HG03095 (cell line): ENCODE results near the gene PTGIS.

ENCODE experiments used
- ATAC-seq: cut with Tn5 transposase; IDR thresholded peaks from one replicate; pipeline ENCODE4 v1.9.1; 2021; ENCODE audit warnings: moderate library complexity; ENCODE audit not compliant: unreplicated experiment

Gene PTGIS

DNA sequence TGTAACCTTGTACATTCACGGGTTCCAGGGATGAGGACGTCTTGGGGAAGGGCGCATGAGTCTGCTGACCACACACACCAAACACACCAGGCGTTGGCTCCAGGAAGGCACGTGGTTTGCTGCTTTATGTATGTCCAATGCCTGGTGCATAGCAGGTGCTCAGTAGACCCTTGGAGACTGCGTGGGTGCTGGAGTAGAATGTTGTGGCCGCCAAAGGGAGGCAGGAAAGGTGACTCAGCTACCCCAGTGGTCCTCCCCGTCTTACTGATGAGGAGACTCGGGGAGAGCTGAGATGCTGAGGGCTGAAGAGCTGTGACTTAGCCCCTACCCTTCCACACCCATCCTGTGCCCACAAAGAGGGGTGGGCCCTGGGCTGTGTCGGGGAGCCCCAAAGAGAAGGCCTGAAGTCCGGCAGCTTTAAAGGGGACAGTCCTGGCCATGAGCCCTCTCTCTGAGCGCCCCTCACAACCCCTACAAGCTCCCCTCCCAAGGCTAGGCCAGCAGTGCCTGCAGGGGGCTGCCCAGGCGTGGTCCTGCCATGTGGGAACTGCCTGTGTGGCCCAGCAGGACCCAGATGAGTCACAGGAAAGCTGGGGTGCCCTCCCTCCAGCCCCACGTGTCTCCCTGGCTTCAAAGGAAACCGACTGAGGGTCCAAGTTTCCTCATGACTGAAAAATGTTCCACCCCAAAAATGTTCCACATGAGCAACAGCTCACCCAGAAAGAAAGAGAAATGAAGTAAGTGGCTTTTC lies 28.0 kb upstream of the PTGIS start:
- ATAC-seq: no peak

DNA sequence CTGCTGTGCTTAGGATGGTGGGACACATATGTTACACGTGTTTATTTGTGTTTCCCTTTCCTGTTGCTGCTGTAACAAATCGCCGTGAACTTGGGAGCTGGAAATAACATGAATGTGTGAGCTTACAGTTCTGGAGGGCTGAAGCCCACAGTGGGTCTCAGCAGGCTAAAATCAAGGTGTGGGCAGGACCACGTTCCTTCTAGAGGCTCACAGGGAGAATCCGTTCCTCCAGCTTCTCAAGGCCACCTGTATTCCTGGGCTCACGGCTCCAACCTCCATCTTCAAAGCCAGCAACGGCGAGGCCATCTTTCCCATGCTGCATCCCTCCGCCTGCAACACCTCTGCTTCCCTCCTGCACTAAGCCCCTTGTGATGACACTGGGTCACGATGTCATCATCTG lies 27.4 kb upstream of the PTGIS start:
- ATAC-seq: no peak

DNA sequence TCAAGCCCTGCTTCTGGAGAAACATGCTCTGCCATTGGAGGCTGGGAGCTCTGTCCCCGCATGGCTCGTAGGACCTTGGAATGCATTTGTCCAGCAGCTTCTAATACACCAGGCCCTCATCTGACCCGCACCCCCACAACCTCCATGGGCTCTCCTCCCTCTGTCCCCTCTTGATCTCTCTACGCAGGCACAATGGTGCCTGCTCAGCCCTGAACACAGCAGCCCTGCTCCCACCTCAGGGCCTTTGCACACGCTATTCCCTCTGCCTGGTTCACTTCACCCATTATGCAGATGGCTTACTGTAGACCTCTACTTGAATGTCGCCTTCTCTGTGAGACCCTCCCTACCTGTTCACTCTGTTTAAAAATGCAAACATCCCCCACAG lies 27.0 kb upstream of the PTGIS start:
- ATAC-seq: no peak

DNA sequence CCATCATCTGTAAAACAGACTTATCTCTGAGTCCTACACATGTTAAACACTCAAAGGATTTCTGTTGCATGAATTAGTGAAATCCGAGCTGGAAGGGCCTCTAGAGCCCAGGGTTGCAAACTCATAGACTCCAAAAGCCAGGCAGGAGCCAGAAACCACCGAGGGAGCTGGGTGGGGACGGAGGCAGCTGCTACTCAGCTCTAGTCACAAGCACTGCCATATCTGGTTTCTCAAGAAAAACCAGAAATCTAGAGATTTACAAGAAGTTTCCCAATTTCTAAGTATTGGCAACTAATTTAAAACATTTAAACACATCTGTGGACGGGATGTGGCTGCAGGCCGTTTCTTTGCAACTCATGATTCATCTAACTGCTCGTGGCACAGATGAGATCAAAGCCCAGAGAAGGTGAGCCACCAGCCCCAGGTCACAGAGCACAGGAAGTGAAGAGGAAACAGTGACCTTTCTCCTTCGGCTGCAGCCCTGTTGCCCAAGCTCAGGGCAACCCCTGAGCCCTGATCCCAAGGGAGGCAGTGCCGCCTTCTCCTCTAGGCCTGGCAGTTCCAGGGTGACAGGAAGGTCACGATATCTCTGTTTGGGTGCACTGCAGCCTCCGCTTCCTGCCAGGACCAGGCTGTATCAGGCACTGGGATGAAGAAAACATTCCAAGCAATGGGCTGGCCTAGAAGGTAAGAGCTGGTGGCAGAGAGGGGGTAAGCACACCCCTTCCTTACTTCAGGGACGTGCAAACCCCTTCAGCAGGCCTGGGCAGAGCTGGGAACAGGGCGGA lies 26.4 kb upstream of the PTGIS start:
- no peak for ATAC-seq

DNA sequence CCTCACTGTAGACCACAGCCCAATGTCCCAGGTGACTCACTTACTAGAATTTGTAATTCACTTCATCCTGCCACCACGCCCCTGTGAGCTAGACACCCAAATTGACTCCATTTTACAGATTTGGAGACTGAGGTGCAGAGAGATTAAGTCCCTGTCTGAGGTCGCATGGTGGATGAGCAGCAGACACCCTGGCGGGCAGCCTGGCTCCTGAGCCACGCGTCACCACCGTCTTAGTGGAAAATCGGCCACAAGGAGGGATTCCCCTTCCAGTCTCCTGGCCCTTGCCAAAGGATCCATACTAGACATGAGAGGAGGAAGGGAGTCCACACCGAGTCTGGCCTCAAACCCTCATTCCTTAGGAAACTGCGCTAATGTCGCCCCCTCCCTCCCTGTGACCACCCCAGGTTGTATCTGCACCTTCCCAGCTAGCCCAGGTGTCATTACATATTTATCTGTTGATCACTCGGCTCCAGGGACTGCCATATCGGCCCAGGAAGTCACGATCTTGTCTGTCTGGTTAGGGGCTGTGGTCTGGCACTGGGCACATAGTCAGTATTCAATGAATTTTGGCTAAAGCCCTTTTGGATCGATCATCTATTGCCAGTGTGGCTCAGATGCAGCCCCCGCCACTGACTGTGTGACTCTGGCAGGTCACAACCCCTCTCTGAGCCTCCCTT lies 25.7 kb upstream of the PTGIS start:
- ATAC-seq: no peak

DNA sequence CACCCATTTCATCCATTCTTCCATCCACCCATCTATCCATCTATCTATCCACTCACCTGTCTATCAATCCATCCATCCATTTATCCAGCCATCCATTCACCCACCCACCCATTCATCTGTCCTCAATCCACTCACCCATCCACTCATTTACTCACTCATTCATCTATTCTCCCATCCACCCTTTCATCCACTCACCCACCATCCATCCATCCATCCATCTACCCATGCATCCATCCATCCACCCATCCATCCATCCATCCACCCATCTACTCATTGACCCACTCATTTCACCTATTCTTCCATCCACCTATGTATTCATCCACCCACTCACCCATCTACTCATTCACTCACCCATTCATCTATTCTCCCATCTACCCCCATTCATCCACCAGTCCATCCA lies 24.2 kb upstream of the PTGIS start:
- ATAC-seq: no peak

DNA sequence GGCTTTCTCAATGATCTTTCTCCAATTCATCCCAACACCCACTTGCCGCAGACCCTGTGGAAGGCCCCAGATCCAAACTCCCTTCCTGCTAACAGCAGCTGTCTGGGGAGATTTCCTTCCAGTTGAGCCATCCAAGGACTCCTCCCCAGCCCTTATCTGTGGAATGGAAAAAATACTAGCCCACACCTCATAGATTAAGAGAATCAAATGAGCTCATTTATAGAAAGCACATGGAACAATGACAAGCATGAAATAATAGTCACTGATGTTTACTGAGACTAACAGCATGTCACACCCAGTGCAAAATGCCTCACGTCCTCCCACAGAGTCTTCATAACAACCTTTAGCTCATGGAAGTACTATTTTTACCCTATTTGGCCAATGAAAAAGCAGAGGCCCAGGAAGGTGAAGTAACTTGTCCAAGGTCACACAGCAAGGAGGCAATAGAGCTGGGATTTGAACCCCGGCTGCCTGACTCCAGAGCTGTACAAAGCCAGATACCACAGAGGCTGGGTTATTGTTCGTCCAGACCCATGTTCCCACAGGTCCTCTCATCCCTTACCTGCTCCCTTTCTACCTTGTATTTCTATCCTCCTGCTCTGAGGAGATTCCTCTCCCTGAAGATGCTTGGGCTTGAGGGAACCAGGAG lies 23.4 kb upstream of the PTGIS start:
- no peak for ATAC-seq

DNA sequence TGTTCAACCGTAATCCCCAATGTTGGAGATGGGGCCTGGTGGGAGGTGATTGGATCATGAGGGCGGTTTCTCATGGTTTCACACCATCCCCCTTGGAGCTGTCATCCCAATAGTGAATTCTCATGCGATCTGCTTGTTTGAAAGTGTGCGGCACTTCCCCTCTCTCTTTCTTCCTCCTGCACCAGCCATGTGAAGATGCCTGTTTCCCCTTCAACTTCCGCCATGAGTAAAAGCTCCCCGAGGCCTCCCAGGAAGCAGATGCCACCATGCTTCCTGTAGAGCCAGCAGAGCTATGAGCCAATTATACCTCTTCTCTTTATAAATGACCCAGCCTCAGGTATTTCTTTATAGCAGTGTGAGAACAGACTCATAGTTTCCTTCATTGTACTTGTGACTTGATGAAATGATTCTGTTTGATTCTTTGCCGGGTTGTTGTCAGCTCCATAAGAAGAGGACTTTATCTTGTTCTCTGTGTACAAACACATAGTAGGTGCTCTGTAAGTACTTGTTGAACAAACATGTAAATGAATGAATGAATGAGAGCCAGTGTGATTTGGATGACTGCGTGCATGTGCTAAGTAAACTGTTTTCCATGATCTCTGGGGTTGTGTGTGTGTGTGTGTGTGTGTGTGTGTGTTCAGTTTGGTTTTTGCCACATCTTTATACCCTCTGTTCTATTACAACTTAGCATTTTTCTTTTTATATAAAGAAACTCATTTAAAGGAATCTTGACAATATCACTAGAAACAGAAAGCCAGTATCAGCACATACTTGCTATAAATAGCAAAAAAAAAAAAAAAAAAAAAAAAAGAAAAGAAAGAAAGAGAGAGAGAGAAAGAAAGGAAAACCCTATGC lies 22.5 kb upstream of the PTGIS start:
- ATAC-seq: no peak

DNA sequence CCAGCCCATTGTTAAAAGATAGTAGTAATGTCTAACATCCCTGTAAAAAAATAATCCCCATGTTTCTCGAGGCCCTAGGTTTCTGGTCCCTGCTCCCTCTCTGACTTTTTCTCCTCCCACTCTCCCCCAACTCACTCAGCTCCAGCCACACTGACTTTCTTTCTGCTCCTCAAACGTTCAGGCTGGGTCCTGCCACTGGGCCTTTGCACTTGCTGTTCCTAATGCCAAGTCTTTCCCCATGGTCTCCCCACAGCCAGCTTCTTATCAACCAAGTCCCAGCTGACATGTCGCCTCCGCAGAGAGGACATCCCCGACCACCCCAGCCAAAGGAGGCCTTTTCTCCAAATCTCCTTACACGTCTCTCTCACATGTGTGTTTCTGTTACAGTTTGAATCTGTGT lies 21.8 kb upstream of the PTGIS start:
- ATAC-seq: no peak

DNA sequence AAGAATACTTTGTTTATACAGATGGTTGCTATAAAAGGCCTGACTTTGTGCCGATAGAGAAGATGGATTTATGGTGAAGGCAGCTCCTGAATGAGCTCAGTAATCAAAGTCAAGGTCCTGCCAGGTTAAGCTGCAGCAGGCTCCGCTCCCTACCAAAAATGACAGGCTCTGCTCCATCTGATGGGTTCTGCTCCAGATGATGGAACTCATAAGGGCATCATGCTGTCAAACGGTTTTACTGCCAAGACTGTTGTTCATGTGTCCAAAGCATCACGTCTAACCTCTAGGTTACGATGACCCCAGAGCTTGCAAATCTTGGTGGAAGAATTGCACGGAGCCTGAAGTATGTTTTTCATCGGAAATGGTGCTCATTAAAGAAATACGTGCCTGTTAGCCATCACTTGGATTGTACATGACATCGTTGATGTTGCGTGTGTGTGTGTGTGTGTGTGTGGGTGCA lies 19.2 kb upstream of the PTGIS start:
- no peak for ATAC-seq

DNA sequence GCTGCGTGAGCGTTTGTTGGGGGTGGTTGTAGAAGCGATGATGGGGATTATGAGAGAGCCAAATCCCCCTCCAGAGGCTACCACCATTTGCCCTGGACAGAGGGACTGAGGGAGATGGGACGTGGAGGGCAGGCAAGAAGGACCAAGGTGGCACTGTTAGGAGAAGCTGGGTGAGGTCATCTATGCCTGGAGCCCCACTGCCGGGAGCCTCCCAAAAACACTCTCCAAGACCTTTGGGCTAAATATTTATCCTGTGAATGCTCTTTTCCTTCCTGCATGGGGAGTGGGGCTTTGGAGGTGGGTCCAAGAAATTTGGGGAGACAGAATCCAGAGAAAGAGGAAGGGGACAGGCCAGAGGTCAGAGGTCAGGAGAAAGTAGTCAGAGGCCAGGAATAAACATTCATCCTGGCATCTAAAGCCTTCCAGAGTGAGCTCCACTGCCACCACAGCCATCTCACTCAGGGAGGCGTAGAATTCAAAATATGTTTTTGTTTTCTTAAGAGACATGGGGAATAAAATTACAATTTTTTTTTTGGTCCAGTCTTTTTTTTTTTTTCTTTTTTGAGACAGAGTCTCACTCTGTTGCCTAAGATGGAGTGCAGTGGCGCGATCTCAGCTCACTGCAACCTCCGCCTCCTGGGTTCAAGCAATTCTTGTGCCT lies 17.8 kb upstream of the PTGIS start:
- ATAC-seq: no peak

DNA sequence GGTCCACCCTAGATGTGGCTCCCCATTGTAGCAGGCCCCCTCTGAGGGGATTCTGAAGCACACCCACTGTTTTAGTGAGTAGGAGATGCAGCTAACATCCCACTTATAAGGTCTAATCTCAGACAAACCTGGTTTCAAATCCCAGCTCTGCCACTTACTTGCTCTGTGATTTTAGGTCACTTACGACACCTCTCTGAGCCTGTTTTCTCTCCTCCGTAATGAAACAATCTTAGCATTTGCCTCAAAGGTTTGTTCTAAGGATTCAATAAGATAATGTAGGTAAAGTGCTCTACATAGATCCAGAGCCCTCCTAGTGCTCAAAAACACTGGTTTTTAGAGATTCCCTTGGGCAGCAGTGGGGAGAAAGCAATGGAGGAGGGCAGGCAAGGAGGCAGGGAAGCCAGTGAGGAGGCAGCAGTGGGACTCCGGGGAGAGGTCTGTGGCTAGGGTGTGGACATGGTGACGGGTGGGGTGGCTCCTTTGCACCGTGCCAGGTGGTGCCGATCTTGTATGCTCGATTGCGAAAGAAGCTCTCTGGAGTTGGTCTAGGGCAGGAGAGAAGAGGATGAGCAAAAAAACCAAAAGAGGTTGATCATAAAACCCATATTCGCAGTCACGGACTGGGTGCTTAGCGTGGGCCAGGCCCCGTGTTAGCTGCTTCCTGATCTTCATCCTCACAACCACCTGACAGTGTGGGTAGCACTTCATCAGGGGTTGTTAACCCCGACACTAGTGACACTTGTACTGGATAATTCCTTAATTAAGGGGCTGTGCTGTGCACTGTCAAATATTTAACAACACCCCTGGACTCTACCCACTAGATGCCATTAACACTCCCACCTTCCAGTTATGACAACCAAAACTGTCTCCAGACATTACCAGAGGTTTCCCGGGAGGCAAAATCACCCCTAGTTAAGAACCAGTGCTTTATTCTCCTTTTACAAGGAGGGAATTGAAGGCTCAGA lies 16.8 kb upstream of the PTGIS start:
- no peak for ATAC-seq

DNA sequence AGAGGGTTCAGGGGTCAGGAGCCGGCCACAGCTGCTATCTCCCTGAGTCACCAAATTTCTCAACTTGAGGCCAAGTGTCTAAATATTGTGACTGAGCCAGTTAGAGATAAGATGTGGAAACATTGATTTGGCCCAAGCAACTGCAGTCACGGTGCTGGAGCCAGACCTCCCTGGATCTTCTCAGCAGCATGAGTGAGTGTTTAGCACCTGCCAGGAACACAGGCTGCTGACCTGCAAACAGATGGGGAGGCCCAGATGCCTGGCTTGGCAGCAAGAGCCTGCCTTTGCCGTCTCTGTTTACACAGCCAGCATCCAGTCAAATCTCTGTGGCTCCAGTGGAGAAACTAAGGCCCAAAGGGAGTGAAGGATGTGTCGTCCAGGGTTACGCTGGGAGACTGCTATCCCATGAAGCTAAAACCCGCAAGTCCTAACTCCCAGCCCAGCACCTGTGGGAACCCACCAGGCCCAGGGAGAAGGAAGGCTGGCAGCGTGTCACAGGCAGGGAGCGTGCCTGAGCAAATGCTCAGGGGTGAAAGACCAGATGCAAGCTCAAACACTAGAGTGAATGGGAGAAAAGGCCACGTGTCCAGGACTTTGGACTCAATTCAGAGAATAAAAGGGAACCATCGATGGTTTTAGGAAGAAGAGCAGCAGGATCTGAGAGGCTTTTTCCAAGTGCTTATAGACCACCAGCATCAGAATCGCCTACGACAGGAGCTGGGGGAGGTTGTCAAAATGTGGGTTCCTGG lies 15.9 kb upstream of the PTGIS start:
- ATAC-seq: no peak

DNA sequence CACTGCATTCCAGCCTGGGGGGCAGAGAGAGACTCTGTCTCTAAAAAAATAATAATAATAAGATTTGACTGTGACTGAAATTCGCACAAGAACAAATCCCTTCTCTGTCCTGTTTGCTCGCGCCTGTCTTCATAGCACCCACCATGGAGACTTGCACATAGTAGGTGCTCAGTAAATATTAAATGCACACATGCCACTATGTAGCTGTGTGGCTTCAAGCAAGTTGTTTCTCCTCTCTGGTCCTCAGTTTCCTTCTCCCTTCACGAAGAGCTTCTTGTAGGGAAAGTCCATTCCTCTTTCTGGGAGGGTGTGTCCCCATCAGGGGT lies 15.4 kb upstream of the PTGIS start:
- ATAC-seq: no peak

DNA sequence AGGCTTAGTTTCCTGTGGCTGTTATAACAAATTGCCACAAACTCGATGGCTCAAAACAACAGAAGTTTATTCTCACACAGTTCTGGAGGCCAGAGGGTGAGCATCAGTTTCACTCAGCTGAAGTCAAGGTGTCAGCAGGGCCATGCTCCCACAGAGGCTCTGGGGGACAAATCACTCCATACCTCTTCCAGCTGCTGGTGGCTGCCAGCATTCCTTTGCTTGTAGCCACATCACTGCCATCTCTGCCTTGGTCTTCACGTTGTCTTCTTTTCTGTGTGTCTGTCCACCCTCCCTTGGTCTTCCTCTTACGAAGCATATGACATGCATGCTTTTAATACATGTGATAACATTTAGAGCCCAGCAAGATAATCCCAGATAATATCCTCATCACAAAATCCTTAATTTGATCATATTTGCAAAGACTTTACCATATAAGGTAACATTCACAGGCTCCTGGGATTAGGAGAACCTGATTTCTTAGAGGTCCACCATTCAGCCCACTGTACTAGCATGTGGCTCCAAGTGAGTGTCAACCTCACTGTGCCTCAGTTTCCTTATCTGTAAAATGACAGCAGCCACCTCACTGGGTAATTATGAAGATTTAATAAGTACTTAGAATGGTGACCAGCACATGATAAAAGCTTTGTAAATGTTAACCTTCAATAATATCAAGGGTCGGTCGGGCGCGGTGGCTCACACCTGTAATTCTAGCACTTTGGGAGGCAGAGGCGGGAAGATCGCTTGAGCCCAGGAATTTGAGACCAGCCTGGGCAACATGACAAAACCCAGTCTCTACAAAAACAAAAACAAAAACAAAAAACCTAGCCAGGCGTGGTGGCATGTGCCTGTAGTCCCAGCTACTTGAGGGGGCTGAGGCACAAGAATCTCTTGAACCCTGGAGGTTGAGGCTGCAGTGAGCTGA lies 14.7 kb upstream of the PTGIS start:
- no peak for ATAC-seq

DNA sequence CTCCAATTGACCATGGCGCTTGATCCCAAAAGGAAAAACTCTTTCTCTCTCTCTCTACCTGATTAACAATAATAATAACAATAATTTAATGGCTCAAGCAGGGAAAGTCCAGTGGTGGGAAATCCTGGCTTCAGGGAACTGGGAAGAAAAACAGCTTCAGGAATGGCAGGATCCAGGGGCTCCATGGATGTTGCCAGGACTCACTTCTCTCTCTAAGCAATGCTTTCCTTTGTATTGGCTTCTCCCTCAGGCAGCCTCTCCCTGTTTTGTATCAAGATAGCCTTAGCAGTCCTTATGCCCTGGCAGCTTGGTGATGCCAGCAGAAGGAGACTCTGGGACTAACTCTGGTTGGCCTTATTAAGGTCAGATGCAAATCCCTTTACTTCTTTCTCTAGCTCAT lies 13.5 kb upstream of the PTGIS start:
- no peak for ATAC-seq

DNA sequence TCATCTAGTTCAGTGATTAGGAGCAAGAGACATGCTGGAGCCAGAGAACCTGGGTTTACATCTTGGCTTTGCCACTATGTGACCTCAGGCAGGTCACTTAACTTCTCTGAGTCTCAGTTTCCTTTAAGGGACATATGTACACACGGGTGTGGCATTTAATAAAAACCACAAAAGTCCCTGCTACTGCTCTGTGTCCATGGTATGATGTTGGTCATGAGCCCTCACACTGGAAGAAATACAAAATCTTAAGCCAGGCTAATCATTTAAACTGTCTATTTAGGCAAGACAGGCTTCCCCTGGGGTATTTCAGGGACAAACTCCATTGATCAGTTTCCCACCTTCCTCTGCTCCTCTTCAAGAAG lies 12.9 kb upstream of the PTGIS start:
- ATAC-seq: no peak
